GM18508 (cell line): Measurements from ENCODE around the gene P2RY2.

Source experiments
- ATAC-seq: cut with Tn5 transposase; IDR thresholded peaks from one replicate; pipeline ENCODE4 v1.9.1; 2021; ENCODE audit warnings: moderate number of reproducible peaks; ENCODE audit not compliant: insufficient read depth, unreplicated experiment

The P2RY2 gene

GRCh38 chr11:73203322-73203721 is 14.8 kb upstream of the P2RY2 start:
- no peak for ATAC-seq

- no peak for ATAC-seq
Measured at GRCh38 chr11:73203790-73204189, 14.3 kb upstream of the P2RY2 start.

- no peak for ATAC-seq
Measured at GRCh38 chr11:73204711-73205121, 13.4 kb upstream of the P2RY2 start.

GRCh38 chr11:73205661-73206343 is 12.3 kb upstream of the P2RY2 start:
- ATAC-seq, result no peak

GRCh38 chr11:73206801-73207200 is 11.3 kb upstream of the P2RY2 start:
- no peak for ATAC-seq

GRCh38 chr11:73209892-73210291 is 8.2 kb upstream of the P2RY2 start:
- ATAC-seq, result no peak

- no peak for ATAC-seq
Measured at GRCh38 chr11:73210916-73211667, 7.0 kb upstream of the P2RY2 start.

- ATAC-seq, result no peak
Measured at GRCh38 chr11:73213196-73214143, 4.6 kb upstream of the P2RY2 start.

GRCh38 chr11:73215191-73216134 is 2.6 kb upstream of the P2RY2 start:
- no peak for ATAC-seq

GRCh38 chr11:73216465-73216864 is 1.6 kb upstream of the P2RY2 start:
- ATAC-seq, result no peak

- ATAC-seq, result no peak
Measured at GRCh38 chr11:73217131-73217809, 811 bp upstream of the P2RY2 start.

GRCh38 chr11:73217810-73218105 is 323 bp upstream of the P2RY2 start:
- no peak for ATAC-seq

GRCh38 chr11:73218830-73219215 is 742 bp downstream of the P2RY2 start:
- no peak for ATAC-seq

- no peak for ATAC-seq
Measured at GRCh38 chr11:73219396-73220285, 1.6 kb downstream of the P2RY2 start.

GRCh38 chr11:73221451-73221850 is 3.4 kb downstream of the P2RY2 start:
- no peak for ATAC-seq

- no peak for ATAC-seq
Measured at GRCh38 chr11:73221996-73222395, 3.9 kb downstream of the P2RY2 start.

GRCh38 chr11:73223998-73224730 is 6.1 kb downstream of the P2RY2 start:
- no peak for ATAC-seq
